ENCODE data around the gene COL26A1.

Gene COL26A1

DNA sequence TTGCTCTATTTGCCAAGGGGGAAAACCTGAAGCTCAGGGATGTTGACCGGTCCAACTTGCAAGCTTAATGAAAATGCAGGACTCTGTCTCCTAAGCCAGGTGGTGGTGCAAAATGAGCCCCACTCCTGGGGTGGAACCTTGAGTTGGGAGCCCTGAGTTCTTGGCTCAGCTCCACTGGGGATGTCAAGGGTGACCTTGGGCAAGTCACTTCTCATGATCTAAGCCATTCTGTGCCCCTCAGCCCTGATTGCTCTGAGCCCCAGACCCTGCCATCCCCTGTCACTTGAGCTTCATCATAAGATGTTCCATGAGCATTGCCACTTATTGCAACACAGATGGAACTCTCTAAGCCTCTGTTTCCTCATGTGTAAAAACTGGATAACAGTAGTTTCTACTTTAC, 232.6 kb downstream of the COL26A1 start:
- no peaks in the 10 kb centered on the region for H3K9me3 ChIP-seq (ENCODE audit: severe bottlenecking)
- no peak overlapping the region for H3K4me3 ChIP-seq (ENCODE audit: low read depth, low read length)
- H3K27ac ChIP-seq = no peak overlapping the region
- TF ChIP-seq, protein P1, sequence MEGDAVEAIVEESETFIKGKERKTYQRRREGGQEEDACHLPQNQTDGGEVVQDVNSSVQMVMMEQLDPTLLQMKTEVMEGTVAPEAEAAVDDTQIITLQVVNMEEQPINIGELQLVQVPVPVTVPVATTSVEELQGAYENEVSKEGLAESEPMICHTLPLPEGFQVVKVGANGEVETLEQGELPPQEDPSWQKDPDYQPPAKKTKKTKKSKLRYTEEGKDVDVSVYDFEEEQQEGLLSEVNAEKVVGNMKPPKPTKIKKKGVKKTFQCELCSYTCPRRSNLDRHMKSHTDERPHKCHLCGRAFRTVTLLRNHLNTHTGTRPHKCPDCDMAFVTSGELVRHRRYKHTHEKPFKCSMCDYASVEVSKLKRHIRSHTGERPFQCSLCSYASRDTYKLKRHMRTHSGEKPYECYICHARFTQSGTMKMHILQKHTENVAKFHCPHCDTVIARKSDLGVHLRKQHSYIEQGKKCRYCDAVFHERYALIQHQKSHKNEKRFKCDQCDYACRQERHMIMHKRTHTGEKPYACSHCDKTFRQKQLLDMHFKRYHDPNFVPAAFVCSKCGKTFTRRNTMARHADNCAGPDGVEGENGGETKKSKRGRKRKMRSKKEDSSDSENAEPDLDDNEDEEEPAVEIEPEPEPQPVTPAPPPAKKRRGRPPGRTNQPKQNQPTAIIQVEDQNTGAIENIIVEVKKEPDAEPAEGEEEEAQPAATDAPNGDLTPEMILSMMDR (IDR thresholded peaks at IDR 0.05; ENCODE audit: low read depth, low read length) = no peak
- H3K27me3 ChIP-seq (ENCODE audit: insufficient read depth, low read depth, severe bottlenecking) = no peaks in the 10 kb centered on the region
- no peak for DNase-seq
- no peaks in the 10 kb centered on the region for H3K36me3 ChIP-seq

DNA sequence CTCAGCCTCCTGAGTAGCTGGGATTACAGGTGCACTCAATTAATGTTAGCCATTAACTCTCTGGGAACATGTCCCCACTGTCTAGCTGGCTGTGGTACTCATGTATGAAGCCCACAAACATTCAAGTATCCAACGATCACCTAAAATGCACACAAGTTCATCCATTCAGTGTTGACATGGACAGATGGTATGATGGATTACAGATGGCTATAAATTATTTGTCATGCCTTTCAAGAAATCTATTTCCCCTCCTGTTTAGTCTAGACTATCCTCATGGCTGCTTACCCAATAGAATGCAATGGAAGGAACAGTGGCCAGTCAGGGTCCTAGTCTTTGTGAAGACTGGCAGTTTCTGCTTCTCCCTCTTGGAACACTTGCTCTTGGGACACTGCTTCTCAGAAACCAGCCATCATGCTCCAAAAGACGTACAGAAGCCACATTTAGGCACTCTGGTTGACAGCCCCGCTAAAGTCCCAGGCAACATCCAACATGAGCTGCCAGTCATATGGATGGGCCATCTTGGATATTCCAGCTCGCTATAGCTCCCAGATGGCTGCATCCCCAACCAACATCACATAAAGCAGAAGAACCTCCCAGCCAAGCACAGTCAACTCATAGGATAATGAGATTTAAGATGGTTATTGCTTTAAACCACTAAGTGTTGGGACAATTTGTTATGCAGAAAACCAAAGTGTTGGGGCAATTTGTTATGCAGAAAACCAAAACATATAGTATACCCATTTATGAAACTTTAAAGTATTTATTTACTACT, 233.3 kb downstream of the COL26A1 start:
- Histone ChIP-seq H3K36me3 (no peaks in the 10 kb centered on the region), H3K27ac (no peak overlapping the region), H3K27me3 (ENCODE audit: insufficient read depth, low read depth, severe bottlenecking) (no peaks in the 10 kb centered on the region), H3K4me3 (ENCODE audit: low read depth, low read length) (no peak overlapping the region), H3K9me3 (ENCODE audit: severe bottlenecking) (no peaks in the 10 kb centered on the region)
- TF ChIP-seq, protein P1 (IDR thresholded peaks at IDR 0.05; ENCODE audit: low read depth, low read length) = no peak
- no peak for DNase-seq

DNA sequence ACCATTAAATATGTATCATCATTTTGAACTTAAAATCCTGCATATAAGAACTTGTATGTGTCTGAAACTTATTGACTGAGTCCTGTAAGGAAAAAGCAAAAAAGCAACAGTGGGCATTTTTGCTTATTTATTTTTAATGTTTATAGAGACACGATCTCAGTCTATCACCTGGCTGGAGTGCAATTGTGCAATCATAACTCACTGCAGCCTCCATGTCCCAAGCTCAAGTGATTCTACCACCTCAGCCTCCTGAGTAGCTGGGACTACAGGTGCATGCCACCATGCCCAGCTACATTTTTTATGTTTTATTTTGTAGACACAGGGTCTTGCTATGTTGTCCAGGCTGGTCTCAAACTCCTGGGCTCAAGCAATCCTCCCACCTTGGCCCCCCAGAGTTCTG, 234.2 kb downstream of the COL26A1 start:
- no peak for DNase-seq
- TF ChIP-seq, protein P1 (IDR thresholded peaks at IDR 0.05; ENCODE audit: low read depth, low read length) = no peak
- H3K27ac ChIP-seq = no peak overlapping the region
- no peak overlapping the region for H3K4me3 ChIP-seq (ENCODE audit: low read depth, low read length)
- no peaks in the 10 kb centered on the region for H3K9me3 ChIP-seq (ENCODE audit: severe bottlenecking)
- no peaks in the 10 kb centered on the region for H3K27me3 ChIP-seq (ENCODE audit: insufficient read depth, low read depth, severe bottlenecking)
- no peaks in the 10 kb centered on the region for H3K36me3 ChIP-seq

DNA sequence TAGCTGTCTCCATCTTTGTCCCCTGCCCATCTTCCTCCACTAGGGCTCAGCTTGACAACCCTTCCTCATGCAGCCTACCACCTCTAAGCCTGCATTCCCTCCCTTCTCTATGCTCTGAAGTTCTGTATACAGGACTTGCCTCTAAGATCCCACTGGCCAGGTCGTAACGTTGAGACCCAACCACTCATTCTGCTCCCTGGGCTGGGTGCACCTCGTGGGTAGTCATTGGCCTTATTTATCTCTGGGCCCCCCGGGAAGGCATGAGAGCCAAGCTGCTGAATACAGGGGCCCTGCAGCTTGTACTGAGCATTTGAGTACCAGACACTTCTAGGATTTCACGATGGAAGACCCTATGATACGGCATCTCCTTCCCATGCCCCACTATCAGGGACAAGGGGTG, 235.3 kb downstream of the COL26A1 start:
- Histone ChIP-seq H3K27me3 (ENCODE audit: insufficient read depth, low read depth, severe bottlenecking) (no peaks in the 10 kb centered on the region), H3K27ac (peak overlapping the region; percentile 62; the same call in 1 of the 2 replicates), H3K36me3 (no peaks in the 10 kb centered on the region), H3K9me3 (ENCODE audit: severe bottlenecking) (no peaks in the 10 kb centered on the region), H3K4me3 (ENCODE audit: low read depth, low read length) (no peak overlapping the region)
- DNase-seq = no peak
- TF ChIP-seq, protein P1 (IDR thresholded peaks at IDR 0.05; ENCODE audit: low read depth, low read length) = no peak

DNA sequence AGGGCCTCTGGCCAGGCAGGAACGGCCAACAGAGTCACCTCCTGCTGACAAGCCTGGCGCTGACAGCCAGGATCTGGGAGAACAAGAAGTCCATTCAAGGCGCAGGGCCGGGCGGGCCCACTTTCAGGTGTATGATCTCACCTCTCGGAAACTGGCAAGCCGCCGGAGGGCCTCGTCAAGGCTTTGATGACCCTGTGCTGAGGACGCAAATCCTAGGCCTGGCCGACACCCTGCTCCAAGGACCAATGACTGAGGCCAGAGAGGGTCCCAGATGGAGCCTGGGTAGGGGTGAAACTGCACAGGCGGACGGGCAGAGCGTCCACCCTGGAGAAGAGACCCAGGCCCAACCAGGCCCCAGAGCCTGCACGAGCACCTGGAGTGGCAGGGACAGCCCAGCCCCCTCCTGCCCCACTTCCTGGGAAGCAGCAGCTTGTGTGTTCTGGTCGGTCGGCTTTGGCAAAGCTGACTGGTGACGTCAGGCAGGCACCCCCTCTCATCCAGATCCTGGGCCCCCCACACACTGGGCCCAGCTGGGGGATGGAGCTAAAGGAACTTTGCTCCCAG, 235.8 kb downstream of the COL26A1 start:
- Histone ChIP-seq H3K27ac (peak overlapping the region; percentile 62), H3K9me3 (ENCODE audit: severe bottlenecking) (no peaks in the 10 kb centered on the region), H3K36me3 (no peaks in the 10 kb centered on the region), H3K27me3 (ENCODE audit: insufficient read depth, low read depth, severe bottlenecking) (no peaks in the 10 kb centered on the region), H3K4me3 (ENCODE audit: low read depth, low read length) (no peak overlapping the region)
- TF ChIP-seq, protein P1 (IDR thresholded peaks at IDR 0.05; ENCODE audit: low read depth, low read length) = no peak
- peak; percentile 53 for DNase-seq

Measured in WERI-Rb-1 (cell line).